Astrocyte (in vitro differentiated cells and primary cell): ENCODE data around the gene BRD4. TPM values are rescaled to one million over a fixed set of nuclear protein-coding genes. Genes with fewer than 3 reads are reported as not detected.

Experiments used
- DNase-seq: peaks from one replicate; pipeline ENCODE4 v3.0.0-alpha.2; 2010; ENCODE audit warnings: low read depth
- FAIRE-seq: peaks from 2 replicates; lab custom pipeline; 2011; peaks lifted over from hg19 to GRCh38; lab: Jason Lieb, UNC
- H2AFZ ChIP-seq: 2 replicates; pipeline ENCODE4 v1.6.0; 2012; ENCODE audit warnings: low read depth, low read length, inconsistent platforms
- H3K27ac ChIP-seq: 2 replicates; pipeline ENCODE4 v1.5.1; 2011; ENCODE audit warnings: low read depth, low read length, inconsistent platforms
- H3K27me3 ChIP-seq: 2 replicates; pipeline ENCODE4 v1.6.0; 2011; ENCODE audit warnings: low read length, inconsistent platforms; ENCODE audit not compliant: insufficient read depth
- H3K36me3 ChIP-seq: 2 replicates; pipeline ENCODE4 v1.5.1; 2011; ENCODE audit warnings: low read length, inconsistent platforms; ENCODE audit not compliant: insufficient read depth
- H3K4me1 ChIP-seq: 2 replicates; pipeline ENCODE4 v1.5.1; 2011; ENCODE audit warnings: low read length, inconsistent platforms; ENCODE audit not compliant: insufficient read depth
- H3K4me2 ChIP-seq: 2 replicates; pipeline ENCODE4 v1.6.0; 2012; ENCODE audit warnings: low read length, inconsistent platforms
- H3K4me3 ChIP-seq: 2 replicates; pipeline ENCODE4 v1.5.1; 2011; ENCODE audit warnings: low read depth, mild to moderate bottlenecking, low read length, inconsistent platforms; ENCODE audit not compliant: insufficient read depth
- H3K79me2 ChIP-seq: 2 replicates; pipeline ENCODE4 v1.6.0; 2012; ENCODE audit warnings: mild to moderate bottlenecking, low read length, inconsistent platforms; ENCODE audit not compliant: insufficient read depth
- H3K9ac ChIP-seq: 2 replicates; pipeline ENCODE4 v1.6.0; 2012; ENCODE audit warnings: mild to moderate bottlenecking, low read length, inconsistent platforms
- H3K9me3 ChIP-seq: 2 replicates; pipeline ENCODE4 v1.5.1; 2012; ENCODE audit warnings: low read depth, mild to moderate bottlenecking, low read length, inconsistent platforms; ENCODE audit not compliant: insufficient read depth
- H4K20me1 ChIP-seq: 2 replicates; pipeline ENCODE4 v1.6.0; 2012; ENCODE audit warnings: low read length, inconsistent platforms; ENCODE audit not compliant: insufficient read depth
- H3K27ac Mint-ChIP-seq: one replicate; pipeline ENCODE4 v1.8.0; 2021; ENCODE audit warnings: mild to moderate bottlenecking, mixed read lengths; ENCODE audit not compliant: unreplicated experiment
- H3K27me3 Mint-ChIP-seq: one replicate; pipeline ENCODE4 v1.8.0; 2021; ENCODE audit warnings: low read depth, mixed read lengths; ENCODE audit not compliant: unreplicated experiment
- H3K36me3 Mint-ChIP-seq: one replicate; pipeline ENCODE4 v1.8.0; 2021; ENCODE audit warnings: low read depth, mixed read lengths; ENCODE audit not compliant: unreplicated experiment
- H3K4me1 Mint-ChIP-seq: one replicate; pipeline ENCODE4 v1.8.0; 2021; ENCODE audit warnings: low read depth, mixed read lengths; ENCODE audit not compliant: unreplicated experiment
- H3K4me3 Mint-ChIP-seq: one replicate; pipeline ENCODE4 v1.8.0; 2021; ENCODE audit warnings: mild to moderate bottlenecking, moderate library complexity, mixed read lengths; ENCODE audit not compliant: unreplicated experiment
- H3K9me3 Mint-ChIP-seq: one replicate; pipeline ENCODE4 v1.8.0; 2021; ENCODE audit warnings: mild to moderate bottlenecking, mixed read lengths; ENCODE audit not compliant: unreplicated experiment
- CTCF ChIP-seq: IDR thresholded peaks from 2 replicates; pipeline ENCODE4 v1.5.1; 2011; ENCODE audit warnings: low read depth, mild to moderate bottlenecking, inconsistent platforms, low read length, moderate library complexity; ENCODE audit not compliant: insufficient read depth
- EZH2 ChIP-seq: IDR thresholded peaks from 2 replicates; pipeline ENCODE4 v1.6.1; 2012; ENCODE audit warnings: mild to moderate bottlenecking, low read length, inconsistent platforms; ENCODE audit not compliant: insufficient read depth
- total RNA-seq: library from RNA; stranded (reverse); gene quantifications from 2 replicates; pipeline ENCODE4 v1.2.1, GENCODE V29; 2021

The BRD4 gene
- total RNA-seq, 1 donor from 2014 or later = 128 TPM

- Mint-ChIP-seq H3K4me3 (peak overlapping the region; percentile 87), H3K36me3 (peaks cover 7% of the 10 kb centered on the region), H3K4me1 (peaks cover 12% of the 10 kb centered on the region), H3K27me3 (no peaks in the 10 kb centered on the region), H3K9me3 (no peaks in the 10 kb centered on the region), H3K27ac (peak overlapping the region; percentile 97)
- peaks cover 16% of the 10 kb centered on the region for H3K4me1 ChIP-seq
- H3K36me3 ChIP-seq = no peaks in the 10 kb centered on the region
- H3K79me2 ChIP-seq = no peaks in the 10 kb centered on the region
- no peaks in the 10 kb centered on the region for H3K9me3 ChIP-seq
- H3K4me3 ChIP-seq = peak overlapping the region; percentile 65
- peak overlapping the region; percentile 85 for H2AFZ ChIP-seq
- peak overlapping the region; percentile 88 for H3K9ac ChIP-seq
- peak overlapping the region; percentile 75 for H3K27ac ChIP-seq
- TF ChIP-seq CTCF = no peak
- TF ChIP-seq EZH2 = no peak
- peak; percentile 17 for FAIRE-seq
- peak overlapping the region; percentile 83 for H3K4me2 ChIP-seq
- peak; percentile 88 for DNase-seq
- H3K27me3 ChIP-seq = no peaks in the 10 kb centered on the region
- H4K20me1 ChIP-seq = no peaks in the 10 kb centered on the region
Observed at GRCh38 chr19:15222738-15223648, 109.3 kb downstream of the BRD4 start.

- Histone ChIP-seq H3K27me3 (no peaks in the 10 kb centered on the region), H3K4me3 (no peak overlapping the region), H3K27ac (no peak overlapping the region), H3K4me1 (peaks cover 16% of the 10 kb centered on the region), H2AFZ (no peak overlapping the region), H3K79me2 (no peaks in the 10 kb centered on the region), H3K9me3 (no peaks in the 10 kb centered on the region), H3K4me2 (no peak overlapping the region), H3K9ac (no peak overlapping the region), H3K36me3 (no peaks in the 10 kb centered on the region), H4K20me1 (no peaks in the 10 kb centered on the region)
- no peak for FAIRE-seq
- H3K36me3 Mint-ChIP-seq = peaks cover 2% of the 10 kb centered on the region
- no peak for DNase-seq
- H3K4me1 Mint-ChIP-seq = peaks cover 12% of the 10 kb centered on the region
- H3K27ac Mint-ChIP-seq = peak overlapping the region; percentile 18
- H3K4me3 Mint-ChIP-seq = peak overlapping the region; percentile 62
- H3K9me3 Mint-ChIP-seq = no peaks in the 10 kb centered on the region
- no peaks in the 10 kb centered on the region for H3K27me3 Mint-ChIP-seq
- TF ChIP-seq CTCF (no peak), EZH2 (no peak)
Observed at GRCh38 chr19:15220833-15221232, 111.5 kb downstream of the BRD4 start.

GRCh38 chr19:15218501-15218900 is 113.8 kb downstream of the BRD4 start:
- Histone ChIP-seq H3K79me2 (no peaks in the 10 kb centered on the region), H3K4me2 (no peak overlapping the region), H2AFZ (no peak overlapping the region), H3K36me3 (no peaks in the 10 kb centered on the region), H3K9ac (no peak overlapping the region), H3K9me3 (no peaks in the 10 kb centered on the region), H4K20me1 (no peaks in the 10 kb centered on the region), H3K4me3 (no peak overlapping the region), H3K27ac (no peak overlapping the region), H3K4me1 (peaks cover 12% of the 10 kb centered on the region), H3K27me3 (no peaks in the 10 kb centered on the region)
- H3K27ac Mint-ChIP-seq = no peak overlapping the region
- DNase-seq (no peak), FAIRE-seq (no peak)
- peaks cover 9% of the 10 kb centered on the region for H3K4me1 Mint-ChIP-seq
- no peak overlapping the region for H3K4me3 Mint-ChIP-seq
- peaks cover 5% of the 10 kb centered on the region for H3K36me3 Mint-ChIP-seq
- TF ChIP-seq EZH2 (no peak), CTCF (no peak)
- no peaks in the 10 kb centered on the region for H3K9me3 Mint-ChIP-seq
- peaks cover 2% of the 10 kb centered on the region for H3K27me3 Mint-ChIP-seq
